ENCODE data around the gene TIMM50. TPM values are rescaled to one million over a fixed set of nuclear protein-coding genes. Genes with fewer than 3 reads are reported as not detected.
"Not testable (repeated sequence)": the region's sequence is repeated elsewhere in the genome, so short reads cannot be mapped to it uniquely, and the experiment has no call there.

TIMM50 gene
- total RNA-seq, 1 experiment from 2014 or later = 85.5 TPM

DNA sequence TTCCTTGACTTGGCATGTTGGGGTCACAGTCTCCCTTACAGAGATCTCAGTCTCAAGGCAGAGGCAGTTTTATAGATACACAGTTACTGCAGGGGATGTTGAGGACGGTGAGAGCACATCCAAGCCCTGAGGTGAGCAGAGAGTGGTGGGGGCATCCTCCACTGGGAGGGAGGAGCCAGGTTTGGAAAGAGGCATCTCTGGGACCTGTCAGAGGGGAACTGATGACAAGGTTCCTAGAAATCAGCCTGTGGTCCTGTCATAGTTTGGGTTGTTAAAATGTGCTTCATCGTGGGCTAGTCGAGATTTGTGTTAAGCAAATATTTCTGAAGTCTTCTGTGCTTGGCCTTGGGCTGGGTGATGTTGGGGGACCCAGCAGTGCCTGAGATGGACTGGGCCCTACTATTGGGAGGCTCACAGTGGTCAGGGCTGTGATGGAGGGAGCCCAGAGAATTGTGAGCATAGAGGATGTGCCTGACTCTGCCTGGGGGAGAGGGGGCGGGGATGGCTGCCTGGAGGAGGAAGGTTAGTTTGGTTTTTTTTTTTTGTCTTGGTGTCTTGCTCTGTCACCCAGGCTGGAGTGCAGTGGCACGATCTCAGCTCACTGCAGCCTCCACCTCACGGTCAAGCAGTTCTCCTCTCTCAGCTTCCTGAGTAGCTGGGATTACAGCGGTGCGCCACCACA is 31.4 kb upstream of the TIMM50 start:
- no TSS peak for BruUV-seq (replicated peaks)
- TF ChIP-seq EZH2 (IDR thresholded peaks at IDR 0.05; ENCODE audit: low read depth) = no peak
- TF ChIP-seq, protein P1, sequence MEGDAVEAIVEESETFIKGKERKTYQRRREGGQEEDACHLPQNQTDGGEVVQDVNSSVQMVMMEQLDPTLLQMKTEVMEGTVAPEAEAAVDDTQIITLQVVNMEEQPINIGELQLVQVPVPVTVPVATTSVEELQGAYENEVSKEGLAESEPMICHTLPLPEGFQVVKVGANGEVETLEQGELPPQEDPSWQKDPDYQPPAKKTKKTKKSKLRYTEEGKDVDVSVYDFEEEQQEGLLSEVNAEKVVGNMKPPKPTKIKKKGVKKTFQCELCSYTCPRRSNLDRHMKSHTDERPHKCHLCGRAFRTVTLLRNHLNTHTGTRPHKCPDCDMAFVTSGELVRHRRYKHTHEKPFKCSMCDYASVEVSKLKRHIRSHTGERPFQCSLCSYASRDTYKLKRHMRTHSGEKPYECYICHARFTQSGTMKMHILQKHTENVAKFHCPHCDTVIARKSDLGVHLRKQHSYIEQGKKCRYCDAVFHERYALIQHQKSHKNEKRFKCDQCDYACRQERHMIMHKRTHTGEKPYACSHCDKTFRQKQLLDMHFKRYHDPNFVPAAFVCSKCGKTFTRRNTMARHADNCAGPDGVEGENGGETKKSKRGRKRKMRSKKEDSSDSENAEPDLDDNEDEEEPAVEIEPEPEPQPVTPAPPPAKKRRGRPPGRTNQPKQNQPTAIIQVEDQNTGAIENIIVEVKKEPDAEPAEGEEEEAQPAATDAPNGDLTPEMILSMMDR (conservative IDR thresholded peaks at IDR 0.05) = no peak
- no peak overlapping the region for H3K4me3 ChIP-seq
- intact Hi-C loops (cut with micrococcal nuclease; ENCODE audit: unreplicated experiment) = loop anchor here (5.0 to 10.0 kb wide), 3 partner anchors 33 to 316 kb away; partner anchors contain the start of genes MED29, PAF1 and TIMM50
- ChIA-PET CTCF (no interaction called here), POLR2A (ENCODE audit: unreplicated experiment) (interaction anchor here (0.6 to 0.7 kb wide), 2 partner anchors 10 to 45 kb away, joined by 3 read pairs; no protein-coding TSS in a partner anchor)
- no peak for DNase-seq
- peaks cover 24% of the 10 kb centered on the region for H3K4me1 ChIP-seq (replicated peaks; ENCODE audit: insufficient read depth)
- no peak overlapping the region for H3K27ac ChIP-seq
- H3K9me3 ChIP-seq (ENCODE audit: insufficient read depth, low read depth) = no peaks in the 10 kb centered on the region
- no peaks in the 10 kb centered on the region for H3K27me3 ChIP-seq (ENCODE audit: insufficient read depth, low read depth)
- H3F3A ChIP-seq (ENCODE audit: insufficient read depth, low read depth) = peaks cover 22% of the 10 kb centered on the region; the same call in 1 of the 2 replicates
- no peak overlapping the region for H2AFZ ChIP-seq
- peaks cover 53% of the 10 kb centered on the region for H4K20me1 ChIP-seq (ENCODE audit: insufficient read depth)
- H3K9me2 ChIP-seq (ENCODE audit: insufficient read depth) = no peaks in the 10 kb centered on the region
- H3K36me3 ChIP-seq (ENCODE audit: low read depth) = peaks cover 31% of the 10 kb centered on the region
- no peak overlapping the region for H3K4me2 ChIP-seq
- peaks cover 85% of the 10 kb centered on the region for H3K79me2 ChIP-seq (ENCODE audit: low read depth)

DNA sequence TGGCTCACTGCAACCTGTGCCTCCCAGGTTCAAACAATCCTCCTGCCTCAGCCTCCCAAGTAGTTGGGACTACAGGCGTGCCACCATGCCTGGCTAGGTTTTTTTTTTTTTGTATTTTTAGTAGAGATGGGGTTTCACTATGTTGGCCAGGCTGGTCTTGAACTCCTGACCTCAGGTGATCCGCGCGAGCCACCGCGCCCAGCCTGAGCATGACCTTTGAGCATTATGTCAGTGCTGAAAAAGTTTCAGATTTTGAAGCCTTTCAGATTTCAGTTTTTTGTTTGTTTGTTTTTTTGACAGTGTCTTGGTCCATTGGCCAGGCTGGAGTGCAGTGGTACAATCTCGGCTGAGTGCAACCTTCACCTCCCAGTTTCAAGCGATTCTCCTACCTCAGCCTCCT is 29.4 kb upstream of the TIMM50 start:
- CTCF ChIA-PET; intact Hi-C loops (cut with micrococcal nuclease; ENCODE audit: unreplicated experiment): not testable (repeated sequence)

DNA sequence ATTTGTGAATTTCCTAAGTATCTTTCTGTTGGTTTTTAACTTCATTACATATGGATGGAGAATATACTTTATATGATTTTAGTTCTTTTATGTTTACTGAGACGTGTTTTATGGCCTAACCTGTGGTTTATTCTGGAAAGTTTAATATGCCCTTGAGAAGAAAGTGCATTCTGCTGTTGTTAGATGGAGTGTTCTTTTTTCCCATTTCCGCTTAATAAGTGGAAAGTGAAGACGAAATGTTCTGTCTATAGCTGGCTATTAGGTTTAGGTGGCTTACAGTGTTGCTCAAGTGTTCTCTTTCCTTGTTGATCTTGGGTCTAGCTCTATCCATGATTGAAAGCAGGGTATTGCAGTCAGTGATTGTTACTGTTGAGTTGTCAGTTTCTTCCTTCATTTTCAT is 17.2 kb upstream of the TIMM50 start:
- intact Hi-C loops (cut with micrococcal nuclease; ENCODE audit: unreplicated experiment) = no loop called here
- POLR2A ChIA-PET (ENCODE audit: unreplicated experiment) = no interaction called here

More for the DNA sequence above, 29.4 kb upstream of the TIMM50 start:
- H3K36me3 ChIP-seq (ENCODE audit: low read depth) = peaks cover 37% of the 10 kb centered on the region
- H3K9me3 ChIP-seq (ENCODE audit: insufficient read depth, low read depth); H3K27ac ChIP-seq; H3K27me3 ChIP-seq (ENCODE audit: insufficient read depth, low read depth); POLR2A ChIA-PET (ENCODE audit: unreplicated experiment); BruUV-seq (replicated peaks); H3K4me2 ChIP-seq; DNase-seq; H2AFZ ChIP-seq; H3K9me2 ChIP-seq (ENCODE audit: insufficient read depth); H3K4me3 ChIP-seq: not testable (repeated sequence)
- H3F3A ChIP-seq (ENCODE audit: insufficient read depth, low read depth) = peaks cover 17% of the 10 kb centered on the region; the same call in 1 of the 2 replicates
- H3K4me1 ChIP-seq (replicated peaks; ENCODE audit: insufficient read depth) = peaks cover 24% of the 10 kb centered on the region
- peaks cover 68% of the 10 kb centered on the region for H4K20me1 ChIP-seq (ENCODE audit: insufficient read depth)
- peaks cover 76% of the 10 kb centered on the region for H3K79me2 ChIP-seq (ENCODE audit: low read depth)

More for the DNA sequence above, 17.2 kb upstream of the TIMM50 start:
- Histone ChIP-seq H3K27ac (no peak overlapping the region), H3K4me3 (no peak overlapping the region), H3K4me2 (no peak overlapping the region), H4K20me1 (ENCODE audit: insufficient read depth) (peaks cover under 1% of the 10 kb centered on the region; the same call in 1 of the 2 replicates), H3K27me3 (ENCODE audit: insufficient read depth, low read depth) (no peaks in the 10 kb centered on the region), H3F3A (ENCODE audit: insufficient read depth, low read depth) (peaks cover 3% of the 10 kb centered on the region; the same call in 1 of the 2 replicates), H3K9me2 (ENCODE audit: insufficient read depth) (no peaks in the 10 kb centered on the region), H2AFZ (no peak overlapping the region), H3K36me3 (ENCODE audit: low read depth) (peaks cover 20% of the 10 kb centered on the region; the same call in 1 of the 2 replicates), H3K79me2 (ENCODE audit: low read depth) (no peaks in the 10 kb centered on the region), H3K4me1 (replicated peaks; ENCODE audit: insufficient read depth) (no peaks in the 10 kb centered on the region), H3K9me3 (ENCODE audit: insufficient read depth, low read depth) (no peaks in the 10 kb centered on the region)
- CTCF ChIA-PET = no interaction called here
- no peak for TF ChIP-seq EZH2 (IDR thresholded peaks at IDR 0.05; ENCODE audit: low read depth)
- TF ChIP-seq, protein P1 (conservative IDR thresholded peaks at IDR 0.05) = no peak
- no TSS peak for BruUV-seq (replicated peaks)
- DNase-seq = no peak

All from PC-9 (cell line).